A172 (cell line): ENCODE measurements around the gene TEX50. TPM values are rescaled to one million over a fixed set of nuclear protein-coding genes. Genes with fewer than 3 reads are reported as not detected.
"Not testable (repeated sequence)": the region's sequence is repeated elsewhere in the genome, so short reads cannot be mapped to it uniquely, and the experiment has no call there.

Experiments used
- DNase-seq: peaks from one replicate; pipeline ENCODE4 v3.0.0-alpha.2; 2015; ENCODE audit warnings: low spot score
- total RNA-seq: library from RNA; depleted of rRNA; stranded (reverse); fragments of >200 nt; shearing (Covaris generic); gene quantifications from 2 replicates; pipeline ENCODE4 v1.2.3, GENCODE V29; 2014; rRNA removed

TEX50 gene, protein sequence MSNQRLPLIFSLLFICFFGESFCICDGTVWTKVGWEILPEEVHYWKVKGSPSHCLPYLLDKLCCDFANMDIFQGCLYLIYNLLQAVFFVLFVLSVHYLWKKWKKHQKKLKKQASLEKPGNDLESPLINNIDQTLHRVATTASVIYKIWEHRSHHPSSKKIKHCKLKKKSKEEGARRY
- not detected in 2 replicates for total RNA-seq

DNA sequence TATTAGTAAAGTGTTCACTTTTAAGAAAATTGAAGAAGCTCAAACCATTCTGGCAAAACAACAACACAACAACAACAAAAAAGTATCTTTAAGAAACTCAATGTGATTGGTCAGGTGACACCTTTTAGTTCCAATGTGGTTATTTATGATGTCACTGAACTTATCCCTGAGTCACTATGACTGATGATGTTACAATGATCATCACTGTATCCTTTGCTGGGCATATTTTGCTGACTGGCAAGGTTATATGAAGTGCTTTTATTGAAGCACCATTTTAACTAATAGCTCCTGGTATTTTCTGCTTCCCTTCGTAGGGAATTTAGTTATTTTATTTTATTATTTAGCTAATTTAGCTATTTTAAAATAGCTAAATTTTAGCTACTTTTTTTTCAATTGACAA is at the start of gene TEX50:
TEX50 (plus strand) TSS at position 223 of the 400 bp plus-strand sequence. CDS start 184 bp downstream, outside the sequence.
- DNase-seq, result no peak

GRCh38 chr1:173590557-173590956 is 44.6 kb upstream of the TEX50 start:
- DNase-seq, result peak; percentile 86

DNA sequence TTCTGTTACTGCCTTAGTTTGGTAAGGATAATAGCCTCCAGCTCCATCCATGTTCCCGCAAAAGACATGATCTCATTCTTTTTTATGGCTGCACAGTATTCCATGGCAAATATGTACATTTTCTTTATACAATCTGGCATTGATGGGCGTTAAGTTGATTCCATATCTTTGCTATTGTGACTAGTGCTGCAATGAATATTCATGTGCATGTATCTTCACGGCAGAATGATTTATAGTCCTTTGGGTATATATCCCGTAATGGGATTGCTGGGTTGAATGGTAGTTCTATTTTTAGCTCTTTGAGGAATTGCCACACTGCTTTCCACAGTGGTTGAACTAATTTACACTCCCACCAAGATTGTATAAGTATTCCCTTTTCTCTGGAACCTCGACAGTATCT is 44.0 kb upstream of the TEX50 start:
- not testable (repeated sequence) for DNase-seq

- no peak for DNase-seq
These were observed 38.9 kb upstream of the TEX50 start for GRCh38 chr1:173596097-173596825.

GRCh38 chr1:173601588-173601987 is 33.5 kb upstream of the TEX50 start:
- no peak for DNase-seq

DNA sequence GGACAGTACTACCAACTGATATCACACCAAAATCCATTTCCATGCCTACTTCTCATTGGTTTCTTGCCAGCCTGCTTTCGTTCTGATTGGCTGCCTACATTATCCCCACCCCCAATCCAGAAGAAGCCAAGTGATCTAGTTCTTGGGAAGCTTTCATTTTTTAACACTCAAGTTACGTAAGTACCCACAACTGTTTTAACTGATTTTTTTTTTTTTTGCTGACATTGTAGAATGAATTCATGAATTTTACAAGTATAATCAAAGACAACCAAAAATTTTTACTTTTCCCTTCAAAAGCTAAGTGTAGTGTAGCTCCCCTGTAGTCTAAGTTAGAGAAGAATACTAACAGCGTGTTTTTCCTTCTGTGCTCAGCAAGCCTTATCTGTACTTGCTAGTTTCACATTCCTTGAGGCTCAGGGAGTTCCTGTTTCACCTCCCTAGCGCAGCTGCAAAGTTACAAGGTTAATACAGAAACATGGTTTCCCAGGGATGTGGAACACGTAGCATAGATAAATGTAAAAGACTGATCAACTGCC is 32.0 kb upstream of the TEX50 start, which contains the start of gene SLC9C2:
SLC9C2 (minus strand) TSS at position 17 of the 536 bp plus-strand sequence. CDS start 1,296 bp downstream, outside the sequence.
- DNase-seq, result no peak

DNA sequence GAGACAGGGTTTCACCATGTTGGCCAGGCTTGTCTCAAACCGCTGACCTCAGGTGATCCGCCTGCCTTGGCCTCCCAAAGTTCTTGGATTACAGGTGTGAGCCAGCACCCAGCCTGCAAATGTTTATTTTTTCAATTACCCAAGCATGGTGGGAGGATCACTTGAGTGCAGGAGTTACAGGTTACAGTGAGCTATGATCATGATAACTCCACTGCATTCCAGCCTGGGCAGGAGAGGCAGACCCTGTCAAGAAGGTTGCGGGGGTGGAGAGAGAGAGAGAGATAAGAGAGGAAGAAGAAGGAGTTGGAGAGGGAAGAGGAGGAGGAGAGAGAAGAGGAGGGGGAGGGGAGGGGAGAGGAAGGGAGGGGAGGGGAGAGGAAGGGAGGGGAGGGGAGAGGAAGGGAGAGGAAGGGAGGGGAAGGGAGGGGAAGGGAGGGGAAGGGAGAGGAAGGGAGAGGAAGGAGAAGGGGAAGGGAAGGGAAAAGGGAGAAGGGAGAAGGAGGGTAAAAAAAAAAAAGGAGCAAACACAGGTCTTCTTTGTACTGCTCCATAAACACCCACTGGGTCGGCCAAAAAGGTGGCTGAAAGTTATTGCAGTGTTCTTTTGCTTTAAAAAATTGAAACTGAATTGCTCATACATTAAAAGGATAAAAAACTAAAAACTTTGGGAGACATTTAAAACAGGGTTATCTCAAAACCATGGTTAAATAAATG is 26.5 kb upstream of the TEX50 start:
- DNase-seq, result no peak

DNA sequence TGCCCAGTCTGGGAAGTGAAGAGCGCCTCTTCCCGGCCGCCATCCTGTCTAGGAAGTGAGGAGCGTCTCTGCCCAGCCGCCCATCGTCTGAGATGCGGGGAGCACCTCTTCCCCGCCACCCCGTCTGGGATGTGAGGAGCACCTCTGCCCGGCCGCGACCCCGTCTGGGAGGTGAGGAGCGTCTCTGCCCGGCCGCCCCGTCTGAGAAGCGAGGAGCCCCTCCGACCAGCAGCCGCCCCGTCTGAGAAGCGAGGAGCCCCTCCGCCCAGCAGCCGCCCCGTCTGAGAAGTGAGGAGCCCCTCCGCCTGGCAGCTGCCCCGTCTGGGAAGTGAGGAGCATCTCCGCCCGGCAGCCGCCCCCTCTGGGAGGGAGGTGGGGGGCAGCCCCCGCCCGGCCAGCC is 22.1 kb upstream of the TEX50 start:
- not testable (repeated sequence) for DNase-seq

DNA sequence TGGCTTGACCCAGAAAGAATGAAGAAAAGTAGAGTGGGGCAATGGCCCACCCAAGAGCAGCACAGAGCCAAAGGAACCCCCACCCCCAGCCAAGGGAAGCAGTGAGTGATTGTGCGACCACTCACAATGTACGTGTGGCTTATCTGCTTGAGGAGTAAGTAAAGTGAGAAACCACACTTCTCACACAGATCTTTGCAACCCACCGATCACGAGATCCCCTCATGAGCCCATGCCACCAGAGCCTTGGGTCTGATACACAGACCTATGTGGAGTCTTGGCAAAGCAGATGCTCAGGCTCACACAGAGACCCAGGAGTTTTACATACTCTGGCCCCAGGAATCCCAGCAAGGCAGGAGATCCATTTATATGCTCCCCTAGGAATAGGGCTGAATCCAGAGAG is 18.3 kb upstream of the TEX50 start:
- no peak for DNase-seq

DNA sequence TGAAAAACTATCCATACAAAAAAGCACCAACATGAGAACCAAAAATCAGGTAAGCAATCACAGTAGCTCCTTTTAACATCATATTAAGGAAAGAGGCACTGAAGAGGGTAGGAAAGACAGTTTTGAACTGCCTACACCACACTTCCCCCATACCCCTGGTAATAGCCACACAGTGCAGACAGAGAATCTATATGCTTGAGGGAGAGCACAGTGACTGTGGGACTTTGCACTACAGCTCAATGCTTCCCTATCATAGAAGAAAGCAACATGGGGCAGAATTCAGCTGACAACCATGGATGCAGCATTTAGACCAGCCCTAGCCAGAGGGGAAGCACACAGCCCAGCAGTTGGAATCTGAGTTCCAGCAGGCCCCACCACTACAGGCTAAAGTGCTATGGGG is 7.9 kb upstream of the TEX50 start:
- DNase-seq, result no peak

- DNase-seq, result no peak
These were observed 6.2 kb upstream of the TEX50 start for GRCh38 chr1:173628888-173629287.

- not testable (repeated sequence) for DNase-seq
These were observed 2.3 kb downstream of the TEX50 start for GRCh38 chr1:173637236-173638042.

DNA sequence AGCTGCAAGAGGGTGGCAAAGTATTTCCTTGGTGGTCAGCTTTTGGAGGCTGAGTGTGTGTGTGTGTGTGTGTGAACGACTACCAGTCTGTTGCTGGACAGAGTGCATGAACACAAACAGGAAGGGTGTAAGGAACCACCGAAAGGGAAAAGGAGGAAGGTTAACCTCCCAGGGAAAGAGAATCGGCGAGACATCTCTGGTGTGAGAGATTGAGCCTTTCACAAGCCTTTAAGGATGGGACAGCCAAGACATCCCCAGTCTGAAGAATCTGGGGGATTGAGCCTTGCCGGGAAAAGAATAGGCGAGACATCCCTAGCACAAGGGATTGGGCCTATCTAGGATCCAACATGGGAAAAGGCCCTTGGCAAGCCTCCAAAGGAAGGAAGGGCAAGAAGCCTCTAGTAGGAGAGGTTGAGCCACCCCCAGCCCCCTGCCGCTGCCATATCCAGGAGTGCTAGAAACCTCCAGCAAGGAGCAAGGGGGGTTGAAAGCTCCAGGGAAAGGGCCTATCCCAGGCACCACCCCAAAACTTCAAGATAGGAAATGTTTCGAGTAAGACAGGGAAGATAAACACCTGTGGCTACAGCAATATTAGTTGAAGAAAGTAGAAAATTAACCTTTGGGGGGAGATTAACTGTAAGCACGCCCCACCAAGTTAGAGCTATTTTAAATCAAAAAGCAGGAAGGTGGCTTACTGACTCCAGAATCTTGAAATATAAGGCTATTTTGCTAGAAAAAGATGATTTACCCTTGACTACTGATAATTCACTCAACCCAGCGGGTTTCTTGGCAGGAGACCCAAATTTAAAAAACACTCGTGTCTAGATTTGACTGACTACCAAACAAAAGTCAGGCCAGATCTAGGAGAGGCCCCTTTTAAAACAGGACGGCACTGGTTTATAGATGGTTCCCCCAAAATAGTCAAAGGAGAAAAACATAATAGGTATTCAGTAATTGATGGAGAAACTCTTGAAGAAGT is 3.2 kb downstream of the TEX50 start:
- no peak for DNase-seq

GRCh38 chr1:173639102-173639501 is 4.0 kb downstream of the TEX50 start:
- no peak for DNase-seq

GRCh38 chr1:173642450-173643139 is 7.5 kb downstream of the TEX50 start:
- DNase-seq, result not testable (repeated sequence)

- DNase-seq, result no peak
These were observed 11.5 kb downstream of the TEX50 start for GRCh38 chr1:173646656-173647055.

- no peak for DNase-seq
These were observed 13.9 kb downstream of the TEX50 start for GRCh38 chr1:173648880-173649605.

DNA sequence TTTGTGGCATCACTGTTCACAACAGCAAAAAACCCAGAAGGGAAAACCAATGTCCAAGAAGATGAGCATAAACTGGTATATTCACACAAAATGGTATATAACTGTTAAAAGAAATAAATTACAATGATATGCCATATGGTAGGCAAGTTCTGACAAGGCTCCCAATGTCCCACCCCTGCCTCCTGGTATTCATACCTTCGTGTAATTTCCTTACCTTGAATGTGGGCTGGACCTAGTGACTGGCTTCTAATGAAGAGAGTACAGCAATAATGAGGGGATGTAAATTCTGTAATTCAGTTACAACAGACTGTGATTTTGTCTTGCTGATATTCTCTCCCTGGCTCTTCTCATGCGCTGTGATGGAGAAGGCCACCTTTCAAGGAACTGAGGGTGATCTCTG is 25.2 kb downstream of the TEX50 start:
- DNase-seq, result no peak

GRCh38 chr1:173661271-173661670 is 26.1 kb downstream of the TEX50 start:
- no peak for DNase-seq
